ENCODE data around the gene USP44. TPM values are rescaled to one million over a fixed set of nuclear protein-coding genes. Genes with fewer than 3 reads are reported as not detected.

Gene USP44
- total and polyA plus RNA-seq, 12 donors, result 0.69 to 3.0 (median 1.3) TPM

DNA sequence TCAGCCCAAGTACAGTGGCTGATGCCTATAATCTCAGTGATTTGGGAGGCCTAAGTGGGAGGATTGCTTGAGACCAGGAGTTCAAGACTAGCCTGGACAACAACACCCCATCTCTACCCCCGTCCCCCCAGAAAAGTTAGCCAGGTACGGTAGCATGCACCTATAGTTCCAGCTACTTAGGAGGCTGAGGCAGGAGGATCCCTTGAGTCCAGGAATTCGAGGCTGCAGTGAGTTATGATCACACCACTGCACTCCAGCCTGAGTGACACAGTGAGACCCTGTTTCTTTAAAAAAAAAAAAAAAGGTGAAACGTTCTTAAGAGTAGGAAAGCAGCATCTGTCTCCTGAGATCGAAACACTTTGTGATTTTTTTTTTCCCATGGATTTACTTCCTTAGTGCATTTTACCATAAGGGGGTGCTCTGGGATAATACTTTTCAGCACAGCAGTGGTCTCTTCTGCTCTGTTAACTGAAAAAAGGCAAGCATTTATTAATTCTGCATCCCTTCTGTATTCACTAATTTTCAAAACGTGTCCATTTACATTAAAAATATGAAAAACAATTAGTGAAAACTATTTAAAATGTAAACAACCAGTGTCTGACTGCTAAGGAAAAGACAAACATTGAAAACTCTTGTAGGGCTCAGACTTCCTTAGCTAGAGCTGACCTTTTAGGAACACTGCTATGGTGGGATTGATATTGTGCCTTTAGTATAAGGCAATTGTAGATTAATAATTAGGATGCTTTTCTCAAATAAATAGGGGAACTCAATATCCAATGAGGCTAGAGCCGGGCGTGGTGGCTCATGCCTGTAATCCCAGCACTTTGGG, 31.2 kb upstream of the USP44 start:
- TF ChIP-seq, protein P1, sequence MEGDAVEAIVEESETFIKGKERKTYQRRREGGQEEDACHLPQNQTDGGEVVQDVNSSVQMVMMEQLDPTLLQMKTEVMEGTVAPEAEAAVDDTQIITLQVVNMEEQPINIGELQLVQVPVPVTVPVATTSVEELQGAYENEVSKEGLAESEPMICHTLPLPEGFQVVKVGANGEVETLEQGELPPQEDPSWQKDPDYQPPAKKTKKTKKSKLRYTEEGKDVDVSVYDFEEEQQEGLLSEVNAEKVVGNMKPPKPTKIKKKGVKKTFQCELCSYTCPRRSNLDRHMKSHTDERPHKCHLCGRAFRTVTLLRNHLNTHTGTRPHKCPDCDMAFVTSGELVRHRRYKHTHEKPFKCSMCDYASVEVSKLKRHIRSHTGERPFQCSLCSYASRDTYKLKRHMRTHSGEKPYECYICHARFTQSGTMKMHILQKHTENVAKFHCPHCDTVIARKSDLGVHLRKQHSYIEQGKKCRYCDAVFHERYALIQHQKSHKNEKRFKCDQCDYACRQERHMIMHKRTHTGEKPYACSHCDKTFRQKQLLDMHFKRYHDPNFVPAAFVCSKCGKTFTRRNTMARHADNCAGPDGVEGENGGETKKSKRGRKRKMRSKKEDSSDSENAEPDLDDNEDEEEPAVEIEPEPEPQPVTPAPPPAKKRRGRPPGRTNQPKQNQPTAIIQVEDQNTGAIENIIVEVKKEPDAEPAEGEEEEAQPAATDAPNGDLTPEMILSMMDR (IDR thresholded peaks at IDR 0.05), result peak; percentile 12 to 53 (median 45)
- TF ChIP-seq POLR2A (IDR thresholded peaks at IDR 0.05), result no peak
- Histone ChIP-seq H3K27ac (no peak overlapping the region), H3K36me3 (replicated peaks in 1 of 2) (no peaks in the 10 kb centered on the region), H3K4me1 (replicated peaks in 1 of 2) (no peaks in the 10 kb centered on the region), H3K4me3 (no peak overlapping the region), H3K27me3 (peaks cover 4% of the 10 kb centered on the region), H3K9me3 (replicated peaks in 1 of 3) (no peaks in the 10 kb centered on the region)
- intact Hi-C loops (cut with DNase I), result loop anchor here (5.0 to 10.0 kb wide), 2 partner anchors 230 to 232 kb away; no protein-coding TSS in a partner anchor
- WGBS, 4 donors, result 44 to 53% (median 46%) methylated on average over 8 of the region's 8 CpGs
- no peak for DNase-seq

DNA sequence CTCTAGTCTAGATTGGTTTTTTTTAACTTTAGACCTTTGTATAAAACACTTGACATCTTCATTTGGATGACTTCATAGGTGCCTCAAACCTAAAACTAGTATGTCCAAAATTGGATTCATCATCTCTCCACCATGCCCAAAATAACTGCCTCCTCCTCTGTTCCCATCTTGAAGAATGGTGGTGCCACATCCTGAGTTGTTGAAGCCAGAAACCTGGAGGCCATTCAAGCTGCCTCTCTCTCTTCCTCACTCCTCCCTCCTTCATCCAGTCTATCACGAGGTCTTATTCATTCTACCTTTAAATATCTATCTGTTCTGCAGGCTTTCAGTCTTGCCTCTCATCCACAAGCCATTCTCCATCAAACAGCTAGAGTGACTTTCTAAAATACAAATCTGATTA, 26.5 kb upstream of the USP44 start:
- WGBS, 4 donors, result 62 to 90% (median 77%) methylated on average over 1 of the region's 1 CpG
- Histone ChIP-seq H3K9me3 (replicated peaks in 1 of 3) (no peaks in the 10 kb centered on the region), H3K4me1 (replicated peaks in 1 of 2) (no peaks in the 10 kb centered on the region), H3K36me3 (replicated peaks in 1 of 2) (no peaks in the 10 kb centered on the region), H3K27me3 (no peaks in the 10 kb centered on the region), H3K27ac (no peak overlapping the region), H3K4me3 (no peak overlapping the region)
- DNase-seq, result no peak
- TF ChIP-seq, protein P1 (IDR thresholded peaks at IDR 0.05), result no peak
- no peak for TF ChIP-seq POLR2A (IDR thresholded peaks at IDR 0.05)
- intact Hi-C loops (cut with DNase I), result no loop called here

- Histone ChIP-seq H3K27me3 (no peaks in the 10 kb centered on the region), H3K36me3 (replicated peaks in 1 of 2) (no peaks in the 10 kb centered on the region), H3K4me1 (replicated peaks in 1 of 2) (no peaks in the 10 kb centered on the region), H3K9me3 (replicated peaks in 1 of 3) (no peaks in the 10 kb centered on the region), H3K27ac (no peak overlapping the region), H3K4me3 (no peak overlapping the region)
- TF ChIP-seq POLR2A (IDR thresholded peaks at IDR 0.05), result no peak
- TF ChIP-seq, protein P1 (IDR thresholded peaks at IDR 0.05), result peak; percentile 45 to 69 (median 52)
- no peak for DNase-seq
- intact Hi-C loops (cut with DNase I), result no loop called here
Observed at GRCh38 chr12:95574799-95575452, 23.6 kb upstream of the USP44 start.

GRCh38 chr12:95573951-95574576, 22.8 kb upstream of the USP44 start:
- 39 to 54% (median 45%) methylated on average over 10 of the region's 10 CpGs for WGBS, 4 donors
- Histone ChIP-seq H3K4me3 (no peak overlapping the region), H3K27ac (no peak overlapping the region), H3K4me1 (replicated peaks in 1 of 2) (no peaks in the 10 kb centered on the region), H3K9me3 (replicated peaks in 1 of 3) (no peaks in the 10 kb centered on the region), H3K27me3 (no peaks in the 10 kb centered on the region), H3K36me3 (replicated peaks in 1 of 2) (no peaks in the 10 kb centered on the region)
- DNase-seq, result no peak
- intact Hi-C loops (cut with DNase I), result no loop called here
- TF ChIP-seq, protein P1 (IDR thresholded peaks at IDR 0.05), result no peak
- TF ChIP-seq POLR2A (IDR thresholded peaks at IDR 0.05), result no peak

Measured in adrenal gland (tissue), 12 donors.